Stimulated activated CD8-positive, alpha-beta memory T cell treated with anti-CD3 and anti-CD28 coated beads, Interleukin-15, amount 100 ng/mL, for 24 hours (primary cell): ENCODE measurements around the gene TUBB.
A peak's percentile ranks its signal among the peaks of the same experiment; 100 is the strongest.

Experiments used
- DNase-seq: peaks from one replicate; pipeline ENCODE4 v3.0.0-alpha.2; 2020; ENCODE audit warnings: low read depth

TUBB gene

DNA sequence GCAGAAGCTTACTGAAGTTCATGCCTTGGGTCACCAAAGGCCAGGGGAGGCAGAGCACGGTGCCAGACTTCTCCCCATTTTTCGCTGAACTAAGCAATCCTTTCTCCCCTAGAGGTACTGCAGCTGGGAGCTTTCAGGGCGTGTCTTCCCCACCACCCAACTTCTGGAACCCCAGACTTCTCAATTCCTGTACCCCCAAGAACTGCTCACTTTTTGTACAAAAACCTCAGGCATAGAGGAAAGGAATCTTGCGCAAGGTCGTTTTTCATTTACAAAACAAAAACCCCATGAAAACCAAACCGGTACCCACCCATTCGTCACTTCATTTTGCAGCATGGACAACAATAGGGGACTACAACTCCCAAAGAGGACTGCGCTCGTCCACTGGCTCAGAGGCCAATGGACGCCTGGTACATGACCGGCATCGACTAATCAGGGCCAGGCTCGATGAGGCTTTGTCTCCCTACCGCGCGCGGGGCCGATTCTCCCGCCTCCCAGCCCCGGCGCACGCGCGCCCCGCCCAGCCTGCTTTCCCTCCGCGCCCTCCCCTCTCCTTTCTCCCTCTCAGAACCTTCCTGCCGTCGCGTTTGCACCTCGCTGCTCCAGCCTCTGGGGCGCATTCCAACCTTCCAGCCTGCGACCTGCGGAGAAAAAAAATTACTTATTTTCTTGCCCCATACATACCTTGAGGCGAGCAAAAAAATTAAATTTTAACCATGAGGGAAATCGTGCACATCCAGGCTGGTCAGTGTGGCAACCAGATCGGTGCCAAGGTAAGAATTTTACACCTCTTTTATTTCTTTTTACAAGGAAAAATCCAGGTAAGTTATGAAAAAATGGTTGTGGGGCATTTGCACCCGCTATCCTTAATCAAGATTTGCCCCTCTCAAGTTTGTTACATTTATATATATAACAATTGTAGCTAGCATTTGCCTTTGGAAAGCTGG is at the start of gene TUBB:
Gene TUBB, plus strand, starts transcription at position 562 of the 947 bp plus-strand sequence. Its CDS starts 155 bp downstream, at position 717.
- peak; percentile 82 for DNase-seq

DNA sequence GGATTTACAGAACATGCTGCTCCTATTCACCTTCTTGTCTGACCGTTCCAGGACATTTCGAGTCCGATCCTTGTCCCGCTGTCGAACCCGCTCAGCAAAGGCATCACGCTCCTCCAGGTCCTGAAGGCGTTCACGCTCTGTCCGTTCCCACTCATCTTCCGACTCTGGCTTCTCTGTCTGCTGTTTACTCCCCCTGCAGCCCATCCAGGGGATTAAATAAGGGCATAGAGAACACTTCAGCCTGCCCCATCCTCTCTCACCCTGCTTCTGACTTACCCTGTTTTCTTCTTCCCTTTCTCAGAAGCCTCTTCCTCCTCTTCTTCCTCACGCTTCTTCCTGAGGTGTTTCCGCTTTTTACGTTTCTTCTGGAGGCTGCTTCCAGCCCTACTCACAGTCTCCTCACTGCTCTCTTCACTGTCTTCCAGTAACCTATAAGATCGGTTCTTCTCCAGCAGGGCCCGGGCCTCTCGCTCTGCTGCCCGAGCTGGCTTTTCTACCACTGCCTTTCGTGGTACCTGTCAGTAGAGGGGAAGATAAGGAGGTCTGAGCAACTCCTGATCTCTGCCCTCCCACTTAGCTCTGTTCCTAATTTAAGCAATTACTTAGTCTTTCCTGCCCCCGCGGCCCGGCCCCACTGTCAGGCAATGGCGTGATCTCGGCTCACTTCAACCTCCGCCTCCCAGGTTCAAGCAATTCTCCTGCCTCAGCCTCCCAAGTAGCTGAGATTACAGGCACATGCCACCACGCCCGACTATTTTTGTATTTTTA is 49.2 kb upstream of the TUBB start:
- no peak for DNase-seq

DNA sequence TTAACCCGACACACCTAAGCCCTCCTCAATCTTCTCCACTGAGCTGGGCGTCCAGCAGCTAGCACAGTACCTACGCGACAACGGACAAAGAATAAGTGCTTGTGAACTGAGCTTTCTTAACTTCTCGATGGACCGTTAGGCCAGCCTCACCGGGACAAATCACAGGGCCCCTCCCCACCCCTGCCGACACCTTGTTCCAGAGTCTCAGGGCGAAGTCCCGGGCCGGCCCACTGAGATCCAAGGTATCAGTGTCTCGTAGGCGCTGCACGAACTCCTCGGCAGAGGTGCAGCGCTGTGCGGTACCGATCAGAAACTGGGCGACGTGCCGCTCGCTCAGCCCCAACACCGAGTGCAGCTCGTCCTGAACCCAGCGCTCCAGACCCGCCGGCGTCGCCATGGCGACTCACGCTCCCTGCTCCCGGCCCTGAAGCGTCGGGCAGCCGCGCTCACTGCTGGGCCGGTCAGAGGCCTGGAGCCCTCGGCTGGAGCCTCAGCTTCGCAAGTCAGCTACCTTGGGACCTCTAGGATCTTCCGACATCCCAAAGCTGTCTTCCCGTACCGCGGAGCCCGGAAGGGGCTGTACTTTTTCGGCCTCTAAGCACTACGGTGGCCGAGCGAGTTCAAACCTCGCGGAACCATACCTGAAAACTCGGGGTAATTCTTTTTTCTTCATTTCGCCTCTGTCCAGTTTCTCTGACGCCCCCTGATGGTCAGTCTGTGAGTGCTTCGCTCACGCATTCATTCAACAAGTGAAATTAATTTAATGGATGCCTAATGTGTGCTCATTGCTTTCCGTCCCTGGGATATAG is 47.5 kb upstream of the TUBB start, which contains the start of gene DHX16:
Gene DHX16, minus strand, starts transcription at position 562 of the 809 bp plus-strand sequence. Its CDS starts 165 bp downstream, at position 397.
- peak; percentile 67 for DNase-seq

DNA sequence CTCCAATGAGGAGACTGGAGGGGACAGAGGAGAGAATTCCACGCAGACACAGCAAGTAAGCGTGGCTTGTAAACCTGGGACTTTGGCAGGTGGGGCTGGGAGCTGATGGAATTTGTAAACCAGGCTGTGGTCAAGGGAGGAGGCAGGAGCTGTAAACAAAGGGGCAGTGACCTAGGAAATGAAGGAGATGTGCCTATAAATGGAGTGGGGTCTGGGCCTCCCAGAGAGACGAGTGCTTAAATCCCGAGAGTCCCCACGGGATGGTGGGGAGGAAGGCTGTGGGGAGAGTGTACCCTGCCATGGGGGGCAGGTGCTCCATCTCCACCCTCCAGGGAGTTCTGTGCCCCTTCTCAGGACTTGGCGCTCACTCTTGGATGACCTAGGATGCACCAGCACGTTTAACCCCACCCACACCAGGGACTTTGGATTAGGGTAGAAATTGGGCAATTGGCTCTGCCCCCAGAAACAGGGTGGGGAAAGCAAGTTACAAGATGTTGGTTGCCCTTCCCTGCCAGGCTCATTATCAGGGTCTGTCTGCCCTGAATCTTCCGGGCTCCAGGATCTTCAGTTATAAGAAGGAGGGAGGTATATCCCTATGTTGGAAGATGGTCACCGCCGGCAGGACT is 43.4 kb upstream of the TUBB start:
- DNase-seq = no peak

DNA sequence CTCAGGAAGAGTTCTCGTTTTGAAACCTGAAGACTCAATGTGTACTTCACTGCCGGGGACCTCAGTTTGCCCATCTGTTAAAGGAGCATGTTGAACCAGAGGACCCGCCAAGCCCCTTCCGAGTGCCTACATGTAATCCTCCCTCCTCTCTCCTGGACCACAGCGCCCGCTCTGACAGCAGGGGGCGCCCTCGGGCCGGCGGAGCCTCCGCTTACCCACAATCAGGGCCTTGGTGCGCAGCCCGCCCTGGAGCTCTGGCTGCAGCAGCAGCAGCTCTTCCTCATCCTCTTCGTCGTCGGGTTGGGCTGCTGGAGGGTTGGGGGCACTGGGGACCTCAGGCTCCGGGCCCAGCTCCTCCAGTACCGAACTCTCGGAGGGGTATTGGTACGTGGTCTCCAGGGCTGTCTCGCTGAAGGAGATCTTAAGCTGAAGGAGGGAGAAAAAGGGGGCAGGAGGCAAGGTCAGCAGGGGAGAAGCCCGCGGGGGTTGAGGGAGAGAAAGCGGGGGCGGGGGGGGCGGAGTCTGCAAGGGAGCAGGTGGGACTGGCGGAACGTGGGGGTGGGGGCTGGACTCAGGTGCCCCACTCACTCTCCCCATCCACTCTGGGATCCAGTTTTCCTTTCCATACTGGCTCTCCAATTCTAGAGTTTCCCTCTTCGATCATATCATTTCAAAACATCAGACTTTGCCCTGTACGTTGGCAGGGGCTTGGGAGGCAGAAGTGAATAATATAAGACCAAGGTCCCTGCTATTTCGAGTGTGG is 41.0 kb upstream of the TUBB start:
- DNase-seq = peak; percentile 88

DNA sequence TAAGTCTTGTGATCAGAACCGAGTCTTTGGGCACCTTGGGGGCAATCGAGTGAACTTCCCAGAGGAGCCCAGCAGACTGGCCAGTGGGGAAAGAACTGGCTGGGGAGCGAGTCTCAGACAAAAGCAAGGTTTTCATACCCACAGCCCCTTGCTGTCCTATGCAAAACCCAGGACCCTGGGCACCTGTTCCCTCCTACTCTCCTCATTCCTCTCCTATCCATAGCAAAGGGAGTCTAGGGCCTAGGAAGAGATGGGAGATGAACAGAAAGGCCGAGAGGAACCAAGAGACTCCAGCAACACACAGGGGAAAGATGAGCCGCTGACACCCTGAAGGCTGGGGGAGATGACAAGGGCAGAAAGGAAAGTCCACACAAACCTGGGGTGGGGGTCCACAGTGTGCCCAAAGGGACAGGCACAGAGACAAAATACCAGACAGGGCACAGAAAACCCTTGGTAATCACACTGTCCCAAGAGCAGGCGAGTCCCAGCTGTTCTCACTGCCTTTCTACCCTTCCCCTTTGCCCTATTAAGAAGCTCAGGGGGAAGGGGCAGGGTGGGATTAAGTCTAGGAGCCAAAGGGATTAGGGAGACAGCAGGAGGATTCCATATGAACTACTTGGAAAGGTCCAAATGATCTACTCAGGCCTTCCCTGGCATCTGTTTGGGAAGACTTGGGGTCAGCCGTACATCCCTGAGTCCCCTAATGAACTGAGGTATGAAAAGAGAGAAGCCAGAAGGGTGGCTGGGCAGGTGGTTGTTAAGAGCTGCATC is 40.2 kb upstream of the TUBB start:
- no peak for DNase-seq

DNA sequence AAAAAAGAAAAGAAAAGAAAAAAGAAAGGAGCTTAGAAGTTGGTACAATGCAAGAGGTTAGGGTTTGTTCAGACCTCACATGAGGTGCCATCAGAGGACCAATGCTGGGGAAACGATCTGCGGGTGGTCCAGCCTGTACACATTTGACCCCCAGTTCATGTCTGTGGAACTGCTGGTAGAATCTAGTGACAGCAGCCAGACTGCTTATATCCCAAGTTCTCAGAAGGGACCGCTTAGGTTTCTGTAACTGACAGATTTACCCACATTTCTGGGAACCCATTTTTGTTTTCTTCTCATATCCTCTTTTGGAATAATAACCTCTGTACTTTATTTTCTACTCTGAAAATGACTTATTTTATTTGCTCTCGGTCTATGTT is 38.4 kb upstream of the TUBB start:
- no peak for DNase-seq

DNA sequence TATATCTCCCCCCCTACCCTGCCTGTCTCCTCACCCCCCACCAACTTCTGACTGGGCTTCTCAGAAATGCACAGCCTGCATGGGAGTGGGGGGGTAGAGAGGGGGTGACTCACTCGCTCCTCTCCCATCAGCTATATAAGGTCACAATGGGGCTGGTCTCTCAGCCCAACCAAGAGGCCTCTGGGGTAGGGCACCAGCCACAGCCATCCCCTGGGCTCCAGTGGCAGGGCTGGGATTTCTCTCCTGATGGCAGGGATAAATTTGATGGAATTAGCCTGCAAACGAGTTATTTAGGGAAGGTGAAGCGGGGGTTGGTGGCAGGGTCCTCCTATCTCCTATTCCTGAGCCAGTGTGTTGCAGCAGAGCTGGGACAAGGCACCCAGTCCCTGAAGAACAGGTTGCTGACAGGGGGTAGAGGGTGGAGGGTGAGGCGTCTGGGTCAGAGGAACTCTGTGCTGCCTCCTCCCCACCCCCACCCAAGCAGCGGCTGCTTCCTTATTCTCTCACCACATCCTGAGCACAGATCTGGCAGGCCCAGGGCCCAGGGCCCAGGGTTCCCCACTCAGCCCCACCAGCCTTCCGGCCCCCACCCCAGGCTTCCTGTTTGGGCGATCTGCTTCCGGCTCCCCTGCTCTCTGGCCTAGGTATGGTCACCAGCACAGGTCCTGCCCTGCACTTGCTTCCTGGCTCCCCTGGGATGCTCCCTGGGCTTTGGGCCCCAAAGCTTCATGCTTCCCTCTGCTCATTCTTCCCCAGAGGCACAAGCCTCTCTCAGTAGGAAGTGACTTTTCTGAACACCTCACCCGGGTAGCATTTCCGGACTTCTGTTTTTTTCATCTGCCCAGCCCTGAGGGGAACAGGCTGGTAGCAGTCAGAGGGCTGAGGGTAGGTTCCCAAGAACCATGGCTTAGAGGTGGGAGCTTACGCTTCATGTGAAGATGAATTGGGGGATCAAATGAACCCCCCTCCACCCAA is 37.7 kb upstream of the TUBB start:
- peak; percentile 59 for DNase-seq

DNA sequence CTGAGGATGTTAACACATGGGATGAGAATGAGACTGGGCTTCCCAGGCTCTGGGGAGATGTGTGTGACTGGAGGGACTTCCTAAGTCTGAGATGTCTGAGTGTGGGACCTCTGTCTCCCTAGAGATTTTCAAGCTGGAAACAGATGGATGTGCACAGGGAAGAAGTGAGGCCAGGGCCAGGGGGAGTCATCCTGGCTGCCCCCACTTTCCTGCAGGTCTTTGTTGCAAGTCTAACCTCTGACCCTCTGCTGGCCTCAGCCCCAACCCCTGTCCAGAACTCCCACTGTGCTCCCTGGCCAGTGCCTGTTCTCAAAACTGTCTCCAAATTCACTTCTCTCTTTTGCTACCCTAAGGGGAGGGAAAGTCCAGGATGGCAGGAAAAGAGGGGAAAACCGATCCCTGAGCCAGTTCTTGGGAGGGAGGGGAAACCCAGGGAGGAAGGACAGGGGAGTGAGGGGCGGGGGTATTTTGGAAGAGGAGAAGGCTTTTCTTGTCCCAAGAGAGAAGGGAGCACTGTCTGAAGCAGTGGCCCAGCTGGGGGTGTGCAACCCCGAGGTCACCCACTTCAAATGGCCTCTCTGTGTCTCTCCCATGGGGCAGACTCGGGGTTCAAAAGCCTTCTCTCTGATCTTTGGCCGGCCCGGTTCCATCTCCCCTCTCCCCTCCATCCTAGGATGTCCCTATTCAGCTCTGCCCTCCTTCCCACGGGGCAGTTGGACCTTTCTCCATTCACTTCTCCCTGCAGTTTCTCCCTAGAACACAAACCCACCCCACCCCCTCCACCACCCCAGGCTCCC is 36.8 kb upstream of the TUBB start:
- no peak for DNase-seq

DNA sequence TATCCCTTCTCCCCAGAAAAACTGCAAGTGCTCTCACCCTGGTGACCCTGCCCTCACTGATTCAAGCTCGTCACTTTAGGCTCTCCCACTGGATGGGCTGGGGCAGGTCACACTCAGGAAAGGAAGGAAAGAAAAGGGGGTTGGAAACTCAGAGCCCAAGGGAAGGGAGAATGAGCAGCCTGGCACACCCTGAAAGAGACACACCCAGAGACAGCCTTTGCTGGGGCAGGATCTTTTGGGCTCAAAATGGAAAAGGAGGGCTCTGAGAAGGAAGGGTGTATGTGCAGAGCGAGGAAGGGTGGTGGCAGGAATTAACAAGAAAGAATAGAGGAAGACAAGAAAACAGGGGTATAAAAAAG is 36.2 kb upstream of the TUBB start:
- no peak for DNase-seq

DNA sequence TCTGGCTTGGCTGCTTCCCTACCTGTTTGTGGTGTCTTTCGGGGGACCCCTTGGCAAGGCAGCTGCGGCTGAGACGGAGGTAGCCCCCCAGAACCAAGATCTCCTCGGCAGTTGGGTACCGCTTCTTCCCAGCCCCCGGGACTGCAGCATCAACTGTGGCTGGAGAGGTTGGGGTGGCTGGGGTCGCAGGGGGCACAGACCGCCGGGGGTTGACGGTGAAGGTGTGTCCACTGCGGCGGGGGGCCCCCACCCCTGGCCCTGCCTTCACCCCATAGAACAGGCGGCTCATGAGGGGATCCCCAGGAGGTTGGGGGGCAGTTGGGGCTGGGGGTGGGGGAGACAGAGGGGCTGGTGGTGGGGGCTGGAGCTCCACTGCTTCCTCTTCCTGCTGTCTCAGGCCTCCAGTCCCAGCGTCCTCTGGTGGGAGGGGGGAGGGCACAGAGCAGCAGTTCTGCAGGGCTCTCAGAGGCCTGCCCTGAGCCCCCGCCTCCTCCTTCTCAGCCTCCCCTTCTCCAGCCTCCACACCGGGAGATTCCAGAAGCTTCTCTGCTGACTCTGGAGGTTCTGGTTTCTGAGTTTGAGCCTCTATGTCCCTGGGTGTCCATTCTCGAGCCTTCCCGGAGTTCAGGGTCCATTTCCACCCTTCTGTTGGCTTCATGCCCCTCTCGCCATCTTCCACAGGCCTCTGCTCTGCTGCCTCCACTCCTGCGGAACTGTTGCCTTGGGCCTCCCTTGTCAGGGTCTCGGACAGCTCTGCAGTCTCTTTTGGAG is 35.6 kb upstream of the TUBB start:
- no peak for DNase-seq

DNA sequence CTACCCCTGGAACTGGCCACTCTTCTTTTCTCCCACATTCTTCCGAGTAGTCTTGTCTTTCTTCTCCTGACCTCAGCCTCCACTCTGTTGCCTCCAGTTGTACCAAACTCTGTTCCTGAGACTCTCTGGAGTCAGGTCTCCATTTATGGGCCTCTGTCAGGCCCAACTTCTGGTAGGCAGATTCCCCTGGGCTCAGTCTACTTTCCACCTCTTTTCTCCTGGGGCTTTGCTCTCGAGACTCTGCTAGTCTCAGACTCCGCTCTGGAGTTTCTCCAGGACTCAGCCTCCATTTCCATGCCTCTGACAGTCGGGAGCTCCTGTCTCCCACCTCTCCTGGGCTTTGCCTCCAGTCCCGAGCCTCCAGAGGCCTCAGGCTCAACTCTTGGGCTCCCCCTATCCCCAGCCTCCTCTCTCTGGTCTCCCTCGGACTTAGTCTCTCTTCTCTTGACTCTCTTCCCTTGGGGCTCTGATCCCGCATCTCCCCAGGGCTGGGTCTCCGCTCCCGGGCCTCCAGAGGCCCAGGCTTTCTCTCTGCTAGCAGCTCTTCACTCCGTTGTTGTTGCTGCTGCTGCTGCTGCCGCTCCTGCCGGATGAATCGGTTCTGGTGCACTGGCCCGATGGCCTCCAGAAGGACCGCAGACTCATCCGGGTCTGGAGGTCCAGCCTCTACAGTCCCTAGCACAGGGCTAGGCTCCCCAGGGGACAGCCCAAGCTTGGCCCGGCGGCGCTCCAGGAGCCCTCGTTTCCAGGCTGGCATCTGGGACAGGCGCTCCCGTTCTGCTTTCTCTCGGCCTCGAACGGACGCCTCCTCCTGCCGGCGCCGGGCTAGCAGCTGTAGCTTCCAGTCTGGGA is 34.8 kb upstream of the TUBB start:
- DNase-seq = no peak

DNA sequence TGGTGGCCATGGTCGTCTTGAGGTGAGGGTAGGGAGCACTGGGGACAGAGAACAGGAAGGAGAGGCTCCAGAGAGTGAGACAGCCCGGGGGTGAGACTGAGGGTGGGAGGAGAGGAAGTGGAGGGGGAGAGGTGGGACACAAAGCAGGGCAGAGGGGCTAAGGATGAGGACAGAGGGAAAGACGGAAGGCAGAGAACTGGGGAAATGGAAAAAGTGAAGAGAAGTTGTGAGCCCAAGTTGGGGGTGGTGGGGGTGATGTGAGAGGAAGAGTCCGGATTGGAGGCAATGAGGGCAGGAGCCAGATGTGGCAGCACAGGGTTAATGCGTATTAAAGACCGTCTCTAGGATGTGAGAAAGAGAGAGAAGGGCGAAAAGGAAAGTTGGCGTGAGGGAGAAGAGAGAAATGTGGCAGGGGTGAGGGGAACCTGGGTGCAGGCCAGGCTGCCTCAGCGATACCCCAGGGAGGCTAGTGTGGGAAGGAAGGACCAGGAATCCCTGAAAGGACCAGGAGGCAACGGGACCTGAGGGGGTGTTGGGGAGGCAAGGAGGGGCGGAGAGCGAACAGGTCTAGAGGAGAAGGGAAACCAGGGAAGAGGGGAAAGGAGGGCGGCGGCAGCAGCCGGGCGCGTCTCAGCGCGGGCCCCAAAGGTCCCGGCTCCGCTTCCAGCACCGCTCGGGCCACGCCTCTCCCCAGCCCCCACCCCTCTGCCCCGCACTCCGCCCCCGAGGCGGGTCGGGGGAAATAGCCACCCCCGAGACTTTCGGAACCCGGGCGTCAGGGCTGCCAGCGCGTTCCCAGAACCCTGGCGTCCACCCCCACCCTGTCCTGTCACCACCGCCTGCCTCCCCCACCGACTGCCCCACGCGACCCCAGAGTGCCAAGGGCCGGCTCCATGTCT is 33.9 kb upstream of the TUBB start, which contains the start of gene PPP1R18:
Gene PPP1R18, minus strand, starts transcription at position 637 of the 899 bp plus-strand sequence. Its CDS starts 627 bp downstream, at position 10.
- DNase-seq = peak; percentile 66

DNA sequence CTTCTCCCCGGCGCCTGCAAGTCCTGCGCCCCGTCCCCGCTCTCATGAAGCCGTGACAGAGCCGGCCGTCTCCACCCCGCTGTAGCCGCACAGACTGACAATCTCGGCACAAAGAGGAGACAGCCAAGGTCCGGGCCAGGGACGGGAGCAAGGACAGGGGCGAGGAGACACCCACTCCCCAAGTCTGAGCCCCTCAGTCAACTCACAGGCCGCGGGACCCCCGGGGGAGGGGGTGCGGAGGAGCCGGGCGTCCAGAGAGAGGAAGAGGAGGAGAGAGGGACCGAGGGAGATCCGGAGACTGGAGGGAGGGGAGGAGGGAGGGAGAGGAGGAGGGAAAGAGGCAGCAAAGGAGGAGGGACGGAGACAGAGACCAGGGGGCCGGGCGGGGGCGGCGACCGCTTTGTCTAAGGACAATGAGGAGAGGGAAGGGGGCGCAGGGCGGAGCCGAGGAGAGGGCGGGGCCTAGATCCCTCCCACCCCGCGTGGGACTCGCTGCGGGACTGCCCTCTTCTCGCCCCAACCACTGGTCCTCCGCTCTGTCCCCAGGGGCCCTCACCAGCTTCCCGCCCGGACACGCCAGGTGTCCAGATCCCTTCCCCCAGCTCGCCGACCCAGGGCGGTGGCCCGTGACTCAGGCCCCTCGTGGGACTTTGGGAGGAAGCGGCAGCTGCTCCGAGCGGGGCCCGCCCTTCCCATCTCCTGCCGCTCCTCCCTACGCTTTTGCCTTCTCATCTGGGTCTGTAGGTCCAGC is 33.1 kb upstream of the TUBB start:
- DNase-seq = peak; percentile 61
